Stimulated activated CD8-positive, alpha-beta memory T cell treated with anti-CD3 and anti-CD28 coated beads, Interleukin-12 subunit alpha, Interleukin-12 subunit beta, amount 100 ng/mL, for 24 hours (primary cell): Measurements from ENCODE around the gene ERBB3.

ENCODE experiments used
- DNase-seq: peaks from one replicate; pipeline ENCODE4 v3.0.0-alpha.2; 2020; ENCODE audit errors: extremely low read depth

The ERBB3 gene

GRCh38 chr12:56134897-56135296 lies 54.9 kb downstream of the ERBB3 start:
- no peak for DNase-seq

GRCh38 chr12:56137853-56138571 lies 58.0 kb downstream of the ERBB3 start:
- no peak for DNase-seq

- DNase-seq, result no peak
Observed at GRCh38 chr12:56141946-56142784, 62.2 kb downstream of the ERBB3 start.

- no peak for DNase-seq
Observed at GRCh38 chr12:56143217-56143616, 63.3 kb downstream of the ERBB3 start.

GRCh38 chr12:56143870-56144269 lies 63.9 kb downstream of the ERBB3 start:
- no peak for DNase-seq

GRCh38 chr12:56145217-56145616 lies 65.3 kb downstream of the ERBB3 start:
- no peak for DNase-seq

- DNase-seq, result no peak
Observed at GRCh38 chr12:56146492-56147460, 66.8 kb downstream of the ERBB3 start.

GRCh38 chr12:56150563-56150962 lies 70.6 kb downstream of the ERBB3 start:
- no peak for DNase-seq

GRCh38 chr12:56151672-56152131 lies 71.7 kb downstream of the ERBB3 start:
- no peak for DNase-seq

- peak; percentile 81 for DNase-seq
Observed at GRCh38 chr12:56152132-56152755, 72.3 kb downstream of the ERBB3 start, which contains the start of gene MYL6B. MYL6B (plus strand) TSS chr12:56152587; CDS start chr12:56153919, 1,332 bp downstream.
